ENCODE measurements around the gene CRY1.

The CRY1 gene

GRCh38 chr12:107129315-107129930 is 36.1 kb upstream of the CRY1 start:
- Histone ChIP-seq H3K4me2 (ENCODE audit: low read length) (no peak overlapping the region), H2AFZ (no peak overlapping the region), H3K79me2 (peaks cover 2% of the 10 kb centered on the region), H3K36me3 (ENCODE audit: control insufficient read depth, insufficient read depth, low read length) (no peaks in the 10 kb centered on the region), H3K9me3 (ENCODE audit: control insufficient read depth, low read length) (no peaks in the 10 kb centered on the region), H3K4me3 (ENCODE audit: low read depth, low read length) (no peak overlapping the region), H3K27me3 (ENCODE audit: control insufficient read depth, insufficient read depth, low read length) (no peaks in the 10 kb centered on the region), H3K4me1 (peaks cover 18% of the 10 kb centered on the region), H3K27ac (no peak overlapping the region), H3K9ac (no peak overlapping the region)
- TF ChIP-seq, protein P1, sequence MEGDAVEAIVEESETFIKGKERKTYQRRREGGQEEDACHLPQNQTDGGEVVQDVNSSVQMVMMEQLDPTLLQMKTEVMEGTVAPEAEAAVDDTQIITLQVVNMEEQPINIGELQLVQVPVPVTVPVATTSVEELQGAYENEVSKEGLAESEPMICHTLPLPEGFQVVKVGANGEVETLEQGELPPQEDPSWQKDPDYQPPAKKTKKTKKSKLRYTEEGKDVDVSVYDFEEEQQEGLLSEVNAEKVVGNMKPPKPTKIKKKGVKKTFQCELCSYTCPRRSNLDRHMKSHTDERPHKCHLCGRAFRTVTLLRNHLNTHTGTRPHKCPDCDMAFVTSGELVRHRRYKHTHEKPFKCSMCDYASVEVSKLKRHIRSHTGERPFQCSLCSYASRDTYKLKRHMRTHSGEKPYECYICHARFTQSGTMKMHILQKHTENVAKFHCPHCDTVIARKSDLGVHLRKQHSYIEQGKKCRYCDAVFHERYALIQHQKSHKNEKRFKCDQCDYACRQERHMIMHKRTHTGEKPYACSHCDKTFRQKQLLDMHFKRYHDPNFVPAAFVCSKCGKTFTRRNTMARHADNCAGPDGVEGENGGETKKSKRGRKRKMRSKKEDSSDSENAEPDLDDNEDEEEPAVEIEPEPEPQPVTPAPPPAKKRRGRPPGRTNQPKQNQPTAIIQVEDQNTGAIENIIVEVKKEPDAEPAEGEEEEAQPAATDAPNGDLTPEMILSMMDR (IDR thresholded peaks at IDR 0.05): no peak

GRCh38 chr12:107127482-107128430 is 34.4 kb upstream of the CRY1 start:
- Histone ChIP-seq H2AFZ (no peak overlapping the region), H3K27me3 (ENCODE audit: control insufficient read depth, insufficient read depth, low read length) (no peaks in the 10 kb centered on the region), H3K27ac (no peak overlapping the region), H3K9me3 (ENCODE audit: control insufficient read depth, low read length) (no peaks in the 10 kb centered on the region), H3K79me2 (no peaks in the 10 kb centered on the region), H3K9ac (no peak overlapping the region), H3K4me3 (ENCODE audit: low read depth, low read length) (no peak overlapping the region), H3K4me1 (peaks cover 7% of the 10 kb centered on the region), H3K36me3 (ENCODE audit: control insufficient read depth, insufficient read depth, low read length) (no peaks in the 10 kb centered on the region), H3K4me2 (ENCODE audit: low read length) (no peak overlapping the region)
- TF ChIP-seq, protein P1 (IDR thresholded peaks at IDR 0.05): no peak

DNA sequence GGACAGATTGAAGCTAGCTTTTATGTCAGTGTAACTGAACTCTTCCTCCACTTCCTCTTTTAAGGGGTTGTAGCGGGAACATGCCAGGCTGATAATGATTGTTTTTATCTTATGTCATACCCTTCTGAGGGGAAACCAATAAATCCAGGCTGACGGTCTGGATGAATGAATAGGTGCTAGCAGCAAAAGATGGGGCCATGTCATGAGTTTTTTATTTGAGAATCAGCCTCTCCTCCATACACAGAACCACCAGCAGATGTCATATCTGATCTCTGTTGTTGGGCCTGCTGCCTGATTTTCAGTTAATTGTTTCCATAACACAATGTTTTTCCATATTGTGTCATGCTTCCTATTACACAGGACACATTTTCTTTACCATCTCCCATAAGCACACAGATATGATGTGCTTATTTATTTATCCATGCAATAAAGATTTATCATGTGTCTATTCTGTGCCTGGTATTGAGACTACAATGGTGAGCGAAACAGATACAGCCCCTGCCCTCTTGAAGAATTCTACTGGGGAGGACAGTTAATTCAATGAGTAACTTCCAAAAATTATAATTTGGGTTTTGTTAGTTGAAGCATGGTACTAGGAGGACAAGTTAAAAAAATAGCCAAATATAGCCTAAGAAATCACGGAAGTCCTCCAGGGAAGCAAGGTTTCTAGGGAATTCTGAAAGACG is 33.6 kb upstream of the CRY1 start:
- TF ChIP-seq, protein P1 (IDR thresholded peaks at IDR 0.05): peak; percentile 21
- Histone ChIP-seq H3K27ac (no peak overlapping the region), H3K79me2 (no peaks in the 10 kb centered on the region), H2AFZ (no peak overlapping the region), H3K4me1 (peaks cover under 1% of the 10 kb centered on the region), H3K27me3 (ENCODE audit: control insufficient read depth, insufficient read depth, low read length) (no peaks in the 10 kb centered on the region), H3K36me3 (ENCODE audit: control insufficient read depth, insufficient read depth, low read length) (no peaks in the 10 kb centered on the region), H3K9me3 (ENCODE audit: control insufficient read depth, low read length) (no peaks in the 10 kb centered on the region), H3K9ac (no peak overlapping the region), H3K4me3 (ENCODE audit: low read depth, low read length) (no peak overlapping the region), H3K4me2 (ENCODE audit: low read length) (no peak overlapping the region)

DNA sequence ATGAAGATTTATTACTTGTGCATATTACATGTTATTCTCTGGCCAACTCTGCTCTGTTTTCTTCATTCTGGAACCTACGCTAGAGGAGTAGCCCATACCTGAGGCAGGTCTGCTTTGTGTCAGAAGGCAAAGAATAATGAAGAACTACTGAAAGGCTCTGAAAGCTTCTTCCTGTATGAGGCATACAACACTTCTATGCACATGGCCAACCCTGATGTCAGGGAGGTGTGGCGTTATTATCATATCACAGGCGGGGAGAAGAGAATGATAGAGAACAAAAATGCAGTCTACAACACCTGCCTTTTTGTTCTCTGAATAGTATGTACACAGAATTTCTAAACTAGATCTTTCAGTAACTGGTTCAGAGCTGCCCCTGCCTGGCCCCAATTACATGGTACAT is 32.5 kb upstream of the CRY1 start:
- H2AFZ ChIP-seq: no peak overlapping the region
- no peak overlapping the region for H3K4me3 ChIP-seq (ENCODE audit: low read depth, low read length)
- H3K9ac ChIP-seq: no peak overlapping the region
- H3K27me3 ChIP-seq (ENCODE audit: control insufficient read depth, insufficient read depth, low read length): no peaks in the 10 kb centered on the region
- H3K36me3 ChIP-seq (ENCODE audit: control insufficient read depth, insufficient read depth, low read length): no peaks in the 10 kb centered on the region
- no peak overlapping the region for H3K4me2 ChIP-seq (ENCODE audit: low read length)
- no peaks in the 10 kb centered on the region for H3K79me2 ChIP-seq
- TF ChIP-seq, protein P1 (IDR thresholded peaks at IDR 0.05): no peak
- H3K27ac ChIP-seq: no peak overlapping the region
- H3K9me3 ChIP-seq (ENCODE audit: control insufficient read depth, low read length): no peaks in the 10 kb centered on the region
- H3K4me1 ChIP-seq: no peaks in the 10 kb centered on the region
